Measurements from ENCODE around the gene TMCC2. TPM values are rescaled to one million over a fixed set of nuclear protein-coding genes. Genes with fewer than 3 reads are reported as not detected.

TMCC2 gene
- total and polyA plus RNA-seq, 12 donors: 0.62 to 2.6 (median 1.8) TPM

- Histone ChIP-seq H3K27ac (no peak overlapping the region), H3K36me3 (peaks cover 0 to 6% (median 0%) of the 10 kb centered on the region in 9 donors), H3K4me3 (no peak overlapping the region), H3K27me3 (no peaks in the 10 kb centered on the region), H3K9me3 (no peaks in the 10 kb centered on the region), H3K4me1 (peaks cover 0 to 29% (median 11%) of the 10 kb centered on the region in 9 donors)
- intact Hi-C loops (cut with DNase I): no loop called here
- ATAC-seq (no peak), DNase-seq (no peak)
- TF ChIP-seq CTCF (IDR thresholded peaks at IDR 0.05): no peak
- 93 to 95% methylated on average over 8 of the region's 8 CpGs for WGBS, 2 donors
These were observed 35.5 kb upstream of the TMCC2 start for GRCh38 chr1:205192287-205192686.

GRCh38 chr1:205199090-205199930 lies 28.4 kb upstream of the TMCC2 start:
- intact Hi-C loops (cut with DNase I): no loop called here
- H3K9me3 ChIP-seq: no peaks in the 10 kb centered on the region
- H3K27ac ChIP-seq: no peak overlapping the region
- no peak overlapping the region for H3K4me3 ChIP-seq
- no peaks in the 10 kb centered on the region for H3K27me3 ChIP-seq
- WGBS, 2 donors: 78 to 79% methylated on average over 9 of the region's 9 CpGs
- ATAC-seq: peak in 1 of 8 donors; percentile 9
- TF ChIP-seq CTCF (IDR thresholded peaks at IDR 0.05): no peak
- no peaks in the 10 kb centered on the region for H3K36me3 ChIP-seq
- H3K4me1 ChIP-seq: peaks cover 0 to 15% (median 0%) of the 10 kb centered on the region in 9 donors
- DNase-seq: no peak

GRCh38 chr1:205199931-205200299 lies 27.8 kb upstream of the TMCC2 start:
- 93 to 97% methylated on average over 7 of the region's 7 CpGs for WGBS, 2 donors
- Histone ChIP-seq H3K27me3 (no peaks in the 10 kb centered on the region), H3K27ac (no peak overlapping the region), H3K36me3 (no peaks in the 10 kb centered on the region), H3K9me3 (no peaks in the 10 kb centered on the region), H3K4me1 (peaks cover 0 to 21% (median 0%) of the 10 kb centered on the region in 9 donors), H3K4me3 (no peak overlapping the region)
- no peak for TF ChIP-seq CTCF (IDR thresholded peaks at IDR 0.05)
- ATAC-seq (no peak), DNase-seq (no peak)
- intact Hi-C loops (cut with DNase I): no loop called here

- H3K36me3 ChIP-seq: no peaks in the 10 kb centered on the region
These were observed 23.2 kb upstream of the TMCC2 start for GRCh38 chr1:205204552-205204951.

More at GRCh38 chr1:205204552-205204951, 23.2 kb upstream of the TMCC2 start:
- TF ChIP-seq CTCF (IDR thresholded peaks at IDR 0.05): no peak
- no peaks in the 10 kb centered on the region for H3K27me3 ChIP-seq
- no peak overlapping the region for H3K27ac ChIP-seq
- no peak for ATAC-seq
- no peak for DNase-seq
- no peaks in the 10 kb centered on the region for H3K9me3 ChIP-seq
- no peak overlapping the region for H3K4me3 ChIP-seq
- H3K4me1 ChIP-seq: peaks cover 0 to 18% (median 1%) of the 10 kb centered on the region in 9 donors
- intact Hi-C loops (cut with DNase I): no loop called here

All from heart right ventricle (tissue), 16 donors.